ENCODE measurements around the gene ARID5B.

ARID5B gene

DNA sequence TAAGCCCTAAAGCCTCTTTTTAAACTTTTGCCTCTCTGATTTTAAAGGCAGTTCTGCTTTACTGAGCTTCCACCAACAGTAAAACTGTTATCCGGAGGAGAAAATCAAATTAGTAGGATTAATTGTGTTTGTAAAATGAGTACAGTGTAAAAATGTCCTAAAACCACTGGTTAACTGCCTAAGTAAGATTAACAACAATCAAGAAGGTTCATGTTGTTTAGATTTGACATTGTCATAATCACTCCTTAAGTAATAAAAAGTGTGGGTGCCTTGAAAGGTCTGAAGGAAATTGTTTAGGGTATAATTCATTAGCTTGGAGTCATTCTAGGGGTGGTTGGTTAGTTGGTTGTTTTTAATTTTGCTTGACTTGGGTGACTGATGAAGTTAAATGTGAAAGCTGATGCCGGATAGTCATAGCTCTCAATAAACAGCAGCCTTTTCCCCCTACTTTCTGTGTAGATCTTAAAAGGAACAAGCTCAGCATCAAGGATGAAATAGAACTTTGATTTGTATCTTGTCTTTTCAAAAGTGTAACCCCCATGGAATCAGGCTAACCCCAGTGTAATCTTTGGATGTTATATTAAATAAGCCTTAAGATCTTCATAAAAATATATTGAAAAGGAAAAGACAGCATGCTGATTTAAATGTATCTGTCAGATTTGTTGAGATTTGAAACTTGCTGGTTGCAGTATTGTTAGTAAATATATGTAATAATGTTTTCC lies 148.3 kb downstream of the ARID5B start:
- TF ChIP-seq TAF1 (IDR thresholded peaks at IDR 0.05; ENCODE audit: borderline replicate concordance, insufficient read depth, low read length) (no peak), FOXP2 (optimal IDR thresholded peaks at IDR 0.05; ENCODE audit: borderline replicate concordance, extremely low read depth, extremely low read length, insufficient read depth) (no peak), SIN3A (IDR thresholded peaks at IDR 0.05; ENCODE audit: borderline replicate concordance, insufficient read depth, low read length) (no peak), POLR2AphosphoS5 (IDR thresholded peaks at IDR 0.05; ENCODE audit: low read depth, low read length) (no peak)
- TF ChIP-seq, protein P1, sequence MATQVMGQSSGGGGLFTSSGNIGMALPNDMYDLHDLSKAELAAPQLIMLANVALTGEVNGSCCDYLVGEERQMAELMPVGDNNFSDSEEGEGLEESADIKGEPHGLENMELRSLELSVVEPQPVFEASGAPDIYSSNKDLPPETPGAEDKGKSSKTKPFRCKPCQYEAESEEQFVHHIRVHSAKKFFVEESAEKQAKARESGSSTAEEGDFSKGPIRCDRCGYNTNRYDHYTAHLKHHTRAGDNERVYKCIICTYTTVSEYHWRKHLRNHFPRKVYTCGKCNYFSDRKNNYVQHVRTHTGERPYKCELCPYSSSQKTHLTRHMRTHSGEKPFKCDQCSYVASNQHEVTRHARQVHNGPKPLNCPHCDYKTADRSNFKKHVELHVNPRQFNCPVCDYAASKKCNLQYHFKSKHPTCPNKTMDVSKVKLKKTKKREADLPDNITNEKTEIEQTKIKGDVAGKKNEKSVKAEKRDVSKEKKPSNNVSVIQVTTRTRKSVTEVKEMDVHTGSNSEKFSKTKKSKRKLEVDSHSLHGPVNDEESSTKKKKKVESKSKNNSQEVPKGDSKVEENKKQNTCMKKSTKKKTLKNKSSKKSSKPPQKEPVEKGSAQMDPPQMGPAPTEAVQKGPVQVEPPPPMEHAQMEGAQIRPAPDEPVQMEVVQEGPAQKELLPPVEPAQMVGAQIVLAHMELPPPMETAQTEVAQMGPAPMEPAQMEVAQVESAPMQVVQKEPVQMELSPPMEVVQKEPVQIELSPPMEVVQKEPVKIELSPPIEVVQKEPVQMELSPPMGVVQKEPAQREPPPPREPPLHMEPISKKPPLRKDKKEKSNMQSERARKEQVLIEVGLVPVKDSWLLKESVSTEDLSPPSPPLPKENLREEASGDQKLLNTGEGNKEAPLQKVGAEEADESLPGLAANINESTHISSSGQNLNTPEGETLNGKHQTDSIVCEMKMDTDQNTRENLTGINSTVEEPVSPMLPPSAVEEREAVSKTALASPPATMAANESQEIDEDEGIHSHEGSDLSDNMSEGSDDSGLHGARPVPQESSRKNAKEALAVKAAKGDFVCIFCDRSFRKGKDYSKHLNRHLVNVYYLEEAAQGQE (IDR thresholded peaks at IDR 0.05; ENCODE audit: insufficient read depth in 1 of 2, low read depth in 2 of 2, low read length in 2 of 2) = no peak

DNA sequence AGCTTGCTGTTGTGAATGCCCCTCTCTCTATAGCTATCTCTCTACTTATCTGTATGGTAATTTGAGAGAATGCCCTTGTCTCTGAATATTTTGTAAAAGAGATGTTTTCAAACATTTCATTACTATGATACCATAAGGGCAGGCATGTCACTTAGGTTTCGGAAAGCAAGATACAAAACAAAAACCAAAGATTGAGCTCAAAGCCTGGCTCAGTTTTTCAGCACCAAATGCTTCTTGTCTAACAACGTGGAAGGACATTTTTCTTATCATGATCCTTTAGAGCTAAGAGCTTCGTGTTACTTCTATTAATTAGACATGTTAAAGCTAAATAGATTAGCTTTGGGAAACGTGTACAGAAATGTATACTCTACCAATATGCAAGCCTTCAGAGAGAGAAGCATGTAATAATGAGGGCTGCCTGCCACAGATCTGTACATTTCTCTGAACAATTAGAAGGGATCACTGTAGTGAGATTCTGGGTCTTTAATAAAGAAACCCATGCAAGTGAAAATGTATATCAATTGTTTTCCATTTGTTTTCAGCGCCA lies 148.9 kb downstream of the ARID5B start:
- TF ChIP-seq POLR2AphosphoS5 (IDR thresholded peaks at IDR 0.05; ENCODE audit: low read depth, low read length) (no peak), FOXP2 (optimal IDR thresholded peaks at IDR 0.05; ENCODE audit: borderline replicate concordance, extremely low read depth, extremely low read length, insufficient read depth) (no peak), SIN3A (IDR thresholded peaks at IDR 0.05; ENCODE audit: borderline replicate concordance, insufficient read depth, low read length) (no peak), TAF1 (IDR thresholded peaks at IDR 0.05; ENCODE audit: borderline replicate concordance, insufficient read depth, low read length) (no peak)
- TF ChIP-seq, protein P1 (IDR thresholded peaks at IDR 0.05; ENCODE audit: insufficient read depth in 1 of 2, low read depth in 2 of 2, low read length in 2 of 2) = no peak

DNA sequence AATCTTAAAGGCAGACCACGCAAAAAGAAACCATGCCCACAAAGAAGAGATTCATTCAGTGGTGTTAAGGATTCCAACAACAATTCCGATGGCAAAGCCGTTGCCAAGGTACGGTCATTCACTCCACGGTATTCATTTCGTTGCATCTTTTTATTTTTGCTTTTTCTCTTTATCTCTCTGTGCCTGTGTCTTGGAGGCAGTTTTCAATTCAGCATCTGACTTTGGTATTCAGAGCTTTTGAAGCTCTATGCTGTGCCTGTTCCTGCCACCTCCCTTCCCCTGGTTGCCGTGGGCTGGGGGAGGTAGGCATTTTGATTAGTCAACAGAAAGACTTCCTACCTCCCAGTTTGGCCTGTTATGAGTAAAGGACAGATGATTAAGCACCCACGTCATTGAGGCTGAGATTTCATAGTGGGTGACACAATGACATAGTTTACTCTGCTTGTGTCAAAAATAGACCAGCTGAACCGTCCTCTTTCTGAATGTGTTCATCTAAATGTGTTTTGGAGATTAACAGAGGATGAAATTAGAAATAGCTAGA lies 149.5 kb downstream of the ARID5B start:
- TF ChIP-seq, protein P1 (IDR thresholded peaks at IDR 0.05; ENCODE audit: insufficient read depth in 1 of 2, low read depth in 2 of 2, low read length in 2 of 2) = no peak
- peak; percentile 80; the same call in 1 of the 2 replicates for TF ChIP-seq SIN3A (IDR thresholded peaks at IDR 0.05; ENCODE audit: borderline replicate concordance, insufficient read depth, low read length)
- TF ChIP-seq TAF1 (IDR thresholded peaks at IDR 0.05; ENCODE audit: borderline replicate concordance, insufficient read depth, low read length) = no peak
- no peak for TF ChIP-seq POLR2AphosphoS5 (IDR thresholded peaks at IDR 0.05; ENCODE audit: low read depth, low read length)
- peak; percentile 33 for TF ChIP-seq FOXP2 (optimal IDR thresholded peaks at IDR 0.05; ENCODE audit: borderline replicate concordance, extremely low read depth, extremely low read length, insufficient read depth)

DNA sequence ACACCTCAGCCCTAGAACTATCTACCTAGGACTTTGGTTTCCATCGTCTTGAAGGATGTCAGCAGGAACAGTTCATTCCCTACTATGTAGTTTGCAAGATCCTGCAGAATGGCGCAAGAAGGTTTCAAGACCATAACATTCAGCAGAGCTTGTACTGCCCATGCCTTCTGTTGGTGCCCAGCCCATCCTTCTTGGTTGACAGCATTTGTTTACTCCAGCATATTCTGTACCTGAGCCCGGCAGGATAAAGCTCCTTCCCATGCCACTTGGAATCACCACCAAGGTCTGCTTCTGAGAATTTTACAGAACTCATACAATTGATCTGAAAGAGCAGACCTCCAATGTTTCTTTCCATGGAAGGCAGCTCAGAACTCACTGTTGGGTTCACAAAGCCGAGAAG lies 150.8 kb downstream of the ARID5B start:
- TF ChIP-seq, protein P1 (IDR thresholded peaks at IDR 0.05; ENCODE audit: insufficient read depth in 1 of 2, low read depth in 2 of 2, low read length in 2 of 2) = no peak
- TF ChIP-seq POLR2AphosphoS5 (IDR thresholded peaks at IDR 0.05; ENCODE audit: low read depth, low read length) = no peak

All from PFSK-1 (cell line).